HCT116 (cell line): ENCODE measurements around the gene N4BP3. TPM values are rescaled to one million over a fixed set of nuclear protein-coding genes. Genes with fewer than 3 reads are reported as not detected.

ENCODE experiments used
- ATAC-seq: fragments of 200-7000 bp; cut with Tn5 transposase; 2 replicates; pipeline ENCODE4 v1.9.1; 2020; ENCODE audit warnings: mild to moderate bottlenecking, moderate library complexity
- BruUV-seq: library from RNA; stranded (reverse); fragments of 400-500 nt; replicated peaks from 2 replicates; lab custom pipeline; 2021; lab: Mats Ljungman, UMichigan
- CTCF ChIA-PET: fragments of 300-600 bp; sonication (Branson Sonifier 250); formaldehyde crosslinking; loops from one replicate; lab custom pipeline; 2021; ENCODE audit warnings: antibody characterized with exemption; lab: Charles Lee
- POLR2A ChIA-PET: fragments of 300-600, 350-600 bp; sonication (Branson Sonifier 250); formaldehyde crosslinking; loops from one replicate; lab custom pipeline; 2021; ENCODE audit warnings: antibody characterized with exemption; lab: Charles Lee
- RAD21 ChIA-PET, 2 experiments: fragments of 300-600 bp; sonication (Branson Sonifier 250); formaldehyde crosslinking; loops; one replicate each; lab custom pipeline; 2023; ENCODE audit warnings: low total read pairs in 2 of 2; ENCODE audit not compliant: uncharacterized antibody in 2 of 2, unreplicated experiment in 2 of 2, low non-redundant PET in 1 of 2; lab: Charles Lee
- DNase-seq: peaks from one replicate; pipeline ENCODE4 v3.0.0-alpha.2; 2010; ENCODE audit warnings: low read depth, low spot score
- H2AFZ ChIP-seq: fragments of 200-600 bp; shearing (Covaris generic), sonication (generic); 2 replicates; pipeline ENCODE4 v1.6.1; 2017; ENCODE audit warnings: low read depth, mixed run types, mixed read lengths, antibody characterized with exemption, low read length; ENCODE audit not compliant: poor library complexity, severe bottlenecking
- H3K27ac ChIP-seq: 2 replicates; pipeline ENCODE4 v1.5.1; 2012; ENCODE audit warnings: low read depth, low read length
- H3K27me3 ChIP-seq: fragments of 200-600 bp; sonication (generic); 2 replicates; pipeline ENCODE4 v1.6.1; 2016; ENCODE audit warnings: mixed run types, low read length, mixed read lengths; ENCODE audit not compliant: insufficient read depth
- H3K36me3 ChIP-seq, 2 experiments: fragments of 200-500 bp in 1 of 2; fragments of 200-600 bp in 1 of 2; sonication (Bioruptor generic) in 1 of 2; sonication (generic) in 1 of 2; 2 replicates each; pipeline versions ENCODE4 v1.5.1 to v1.6.1; 2014 to 2016; ENCODE audit warnings: low read length in 2 of 2, inconsistent platforms in 1 of 2, mixed read lengths in 1 of 2, mixed run types in 1 of 2; ENCODE audit not compliant: insufficient read depth in 2 of 2, control insufficient read depth in 1 of 2
- H3K4me1 ChIP-seq, 2 experiments: fragments of 200-600 bp in 1 of 2; sonication (generic) in 1 of 2; 2 replicates each; pipeline versions ENCODE4 v1.5.1 to v1.6.1; 2012 to 2017; ENCODE audit warnings: low read length in 2 of 2, inconsistent platforms in 1 of 2, mild to moderate bottlenecking in 1 of 2, mixed read lengths in 1 of 2, mixed run types in 1 of 2, moderate library complexity in 1 of 2; ENCODE audit not compliant: insufficient read depth in 2 of 2, control insufficient read depth in 1 of 2
- H3K4me2 ChIP-seq: fragments of 200-600 bp; sonication (generic); 2 replicates; pipeline ENCODE4 v1.6.1; 2017; ENCODE audit warnings: mixed run types, low read length, mixed read lengths
- H3K4me3 ChIP-seq, 2 experiments: fragments of 200-600 bp in 1 of 2; sonication (generic) in 1 of 2; replicated peaks in 1 of 2; 2 replicates each; pipeline ENCODE4 v1.5.1; 2011 to 2016; ENCODE audit warnings: low read length in 2 of 2, control low read depth in 1 of 2, low read depth in 1 of 2, mild to moderate bottlenecking in 1 of 2, mixed read lengths in 1 of 2, mixed run types in 1 of 2
- H3K79me2 ChIP-seq: fragments of 200-600 bp; sonication (generic); 2 replicates; pipeline ENCODE4 v1.6.1; 2017; ENCODE audit warnings: mild to moderate bottlenecking, mixed run types, low read length, moderate library complexity, mixed read lengths; ENCODE audit not compliant: insufficient read depth
- H3K9ac ChIP-seq: fragments of 200-600 bp; sonication (generic); 2 replicates; pipeline ENCODE4 v1.6.1; 2016; ENCODE audit warnings: low read length, mixed read lengths
- H3K9me2 ChIP-seq: fragments of 200-600 bp; sonication (generic), shearing (Covaris generic); 2 replicates; pipeline ENCODE4 v1.6.1; 2017; ENCODE audit warnings: mixed run types, mild to moderate bottlenecking, moderate library complexity; ENCODE audit not compliant: insufficient read depth
- H3K9me3 ChIP-seq, 2 experiments: fragments of 200-500 bp in 1 of 2; fragments of 200-600 bp in 1 of 2; sonication (Bioruptor generic) in 1 of 2; sonication (generic) in 1 of 2; 2 replicates each; pipeline ENCODE4 v1.6.1; 2014 to 2017; ENCODE audit warnings: low read length in 2 of 2, mixed read lengths in 2 of 2, inconsistent platforms in 1 of 2, low read depth in 1 of 2, mild to moderate bottlenecking in 1 of 2, mixed run types in 1 of 2, moderate library complexity in 1 of 2; ENCODE audit not compliant: control insufficient read depth in 1 of 2, insufficient read depth in 1 of 2
- H4K20me1 ChIP-seq: fragments of 200-600 bp; sonication (generic), shearing (Covaris generic); 2 replicates; pipeline ENCODE4 v1.6.1; 2017; ENCODE audit warnings: mixed run types, mild to moderate bottlenecking, moderate library complexity; ENCODE audit not compliant: insufficient read depth
- ATF3 ChIP-seq: IDR thresholded peaks from 2 replicates; pipeline ENCODE4 v1.6.1; 2012
- CBX3 ChIP-seq: IDR thresholded peaks from 2 replicates; pipeline ENCODE4 v1.6.1; 2012; ENCODE audit warnings: low read depth
- CEBPB ChIP-seq: IDR thresholded peaks from 2 replicates; pipeline ENCODE4 v1.6.1; 2012; ENCODE audit warnings: low read depth
- ELF1 ChIP-seq: IDR thresholded peaks from 2 replicates; pipeline ENCODE4 v1.6.1; 2012; ENCODE audit warnings: low read depth, borderline replicate concordance
- EZH2 ChIP-seq: fragments of 200-600 bp; sonication (generic); IDR thresholded peaks from 2 replicates; pipeline ENCODE4 v1.6.1; 2017; ENCODE audit warnings: antibody characterized with exemption, mixed run types
- FOSL1 ChIP-seq: IDR thresholded peaks from 2 replicates; pipeline ENCODE4 v1.6.1; 2012; ENCODE audit warnings: low read depth
- JUND ChIP-seq: IDR thresholded peaks from 2 replicates; pipeline ENCODE4 v1.6.1; 2012
- POLR2A ChIP-seq: IDR thresholded peaks from 2 replicates; pipeline ENCODE4 v1.7.0; 2011; ENCODE audit warnings: borderline replicate concordance; ENCODE audit not compliant: insufficient read depth, insufficient read length; ENCODE audit errors: extremely low read depth
- POLR2AphosphoS5 ChIP-seq: IDR thresholded peaks from 2 replicates; pipeline ENCODE4 v1.6.1; 2011; ENCODE audit warnings: mild to moderate bottlenecking, low read depth, low read length, moderate library complexity
- RAD21 ChIP-seq: IDR thresholded peaks from 2 replicates; pipeline ENCODE4 v1.6.1; 2012; ENCODE audit warnings: low read depth, mild to moderate bottlenecking
- SIN3A ChIP-seq: IDR thresholded peaks from 2 replicates; pipeline ENCODE4 v1.6.1; 2012; ENCODE audit warnings: low read depth
- SP1 ChIP-seq: IDR thresholded peaks from 2 replicates; pipeline ENCODE4 v1.6.1; 2012; ENCODE audit warnings: low read depth
- SRF ChIP-seq: IDR thresholded peaks from 2 replicates; pipeline ENCODE4 v1.6.1; 2012; ENCODE audit warnings: low read depth
- TCF7L2 ChIP-seq: IDR thresholded peaks from 2 replicates; pipeline ENCODE4 v1.7.0; 2011; ENCODE audit warnings: borderline replicate concordance, inconsistent platforms; ENCODE audit not compliant: insufficient read depth, insufficient read length; ENCODE audit errors: extremely low read depth
- YY1 ChIP-seq: IDR thresholded peaks from 2 replicates; pipeline ENCODE4 v1.6.1; 2011; ENCODE audit warnings: low read length, low read depth, moderate library complexity, mild to moderate bottlenecking; ENCODE audit not compliant: insufficient replicate concordance; ENCODE audit errors: extremely low read depth
- ZNF274 ChIP-seq: fragments of 200-500 bp; sonication (Bioruptor generic); IDR thresholded peaks from 2 replicates; pipeline ENCODE4 v1.6.1; 2014; ENCODE audit warnings: mild to moderate bottlenecking, low read depth, low read length, inconsistent platforms
- intact Hi-C: fragments of 100-400 bp; cut with micrococcal nuclease; formaldehyde crosslinking; loops from 2 replicates; pipeline ENCODE4 v1.10.0; 2022
- total RNA-seq: library from RNA; stranded (reverse); gene quantifications from one replicate; pipeline ENCODE4 v1.2.1, GENCODE V29; 2021; ENCODE audit not compliant: unreplicated experiment
- TF ChIP-seq, protein P1 (sequence below): IDR thresholded peaks from 2 replicates; pipeline ENCODE4 v1.6.1; 2011; ENCODE audit warnings: mild to moderate bottlenecking, low read length, moderate library complexity; ENCODE audit not compliant: insufficient replicate concordance; ENCODE audit errors: extremely low read depth
- TF ChIP-seq, protein P2 (sequence below): IDR thresholded peaks from 2 replicates; pipeline ENCODE4 v1.6.1; 2012; ENCODE audit warnings: low read depth
- TF ChIP-seq, protein P3 (sequence below): IDR thresholded peaks from 2 replicates; pipeline ENCODE4 v1.6.1; 2012
- TF ChIP-seq, protein P4 (sequence below), 3 experiments: fragments of 200-600 bp in 1 of 3; sonication (generic) in 1 of 3; IDR thresholded peaks in 2 of 3; conservative IDR thresholded peaks in 1 of 3; 2 replicates each; pipeline ENCODE4 v1.5.1; 2012 to 2017; ENCODE audit warnings: low read depth in 2 of 3, low read length in 2 of 3, antibody characterized with exemption in 1 of 3, borderline replicate concordance in 1 of 3, control low read depth in 1 of 3, mild to moderate bottlenecking in 1 of 3, mixed read lengths in 1 of 3, mixed run types in 1 of 3, moderate library complexity in 1 of 3; ENCODE audit not compliant: insufficient read depth in 1 of 3

N4BP3 gene
- total RNA-seq, 1 experiment from 2014 or later, result 5.2 TPM

DNA sequence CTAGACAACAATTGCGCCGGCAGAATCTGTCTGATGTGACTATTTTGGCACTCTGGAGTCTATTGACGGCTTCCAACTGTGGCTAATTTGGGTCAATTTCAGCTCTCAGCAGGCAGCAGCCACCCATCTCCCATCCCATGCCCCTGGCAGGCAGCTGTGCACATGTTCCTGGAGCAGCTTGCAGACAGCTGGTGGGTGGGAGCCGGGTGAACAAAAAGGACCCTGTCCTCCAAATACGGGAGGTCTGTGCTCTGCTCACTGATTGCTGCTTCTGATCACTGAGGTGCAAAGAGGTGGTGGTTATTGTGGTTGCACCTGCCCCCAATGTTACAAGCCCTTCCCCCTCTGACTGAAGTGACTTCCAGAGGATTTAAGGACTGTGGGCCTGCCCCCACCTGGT, 45.0 kb upstream of the N4BP3 start:
- H3K36me3 ChIP-seq, result no peaks in the 10 kb centered on the region
- ATAC-seq, result no peak
- BruUV-seq, result no TSS peak
- H3K4me2 ChIP-seq, result no peak overlapping the region
- H3K27ac ChIP-seq, result no peak overlapping the region
- no peak for DNase-seq
- no peaks in the 10 kb centered on the region for H3K27me3 ChIP-seq
- H3K4me1 ChIP-seq, result no peaks in the 10 kb centered on the region
- no peak overlapping the region for H3K4me3 ChIP-seq
- no peak overlapping the region for H2AFZ ChIP-seq
- no peaks in the 10 kb centered on the region for H3K9me2 ChIP-seq
- H3K9ac ChIP-seq, result no peak overlapping the region
- intact Hi-C loops, result loop anchor here (10.0 kb wide), 1 partner anchor 453 kb away; no protein-coding TSS in a partner anchor
- ChIA-PET POLR2A (no interaction called here), RAD21 (no interaction called here), CTCF (no interaction called here)
- TF ChIP-seq YY1, result no peak
- TF ChIP-seq, protein P1, sequence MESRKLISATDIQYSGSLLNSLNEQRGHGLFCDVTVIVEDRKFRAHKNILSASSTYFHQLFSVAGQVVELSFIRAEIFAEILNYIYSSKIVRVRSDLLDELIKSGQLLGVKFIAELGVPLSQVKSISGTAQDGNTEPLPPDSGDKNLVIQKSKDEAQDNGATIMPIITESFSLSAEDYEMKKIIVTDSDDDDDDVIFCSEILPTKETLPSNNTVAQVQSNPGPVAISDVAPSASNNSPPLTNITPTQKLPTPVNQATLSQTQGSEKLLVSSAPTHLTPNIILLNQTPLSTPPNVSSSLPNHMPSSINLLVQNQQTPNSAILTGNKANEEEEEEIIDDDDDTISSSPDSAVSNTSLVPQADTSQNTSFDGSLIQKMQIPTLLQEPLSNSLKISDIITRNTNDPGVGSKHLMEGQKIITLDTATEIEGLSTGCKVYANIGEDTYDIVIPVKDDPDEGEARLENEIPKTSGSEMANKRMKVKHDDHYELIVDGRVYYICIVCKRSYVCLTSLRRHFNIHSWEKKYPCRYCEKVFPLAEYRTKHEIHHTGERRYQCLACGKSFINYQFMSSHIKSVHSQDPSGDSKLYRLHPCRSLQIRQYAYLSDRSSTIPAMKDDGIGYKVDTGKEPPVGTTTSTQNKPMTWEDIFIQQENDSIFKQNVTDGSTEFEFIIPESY, result no peak
- TF ChIP-seq, protein P2, sequence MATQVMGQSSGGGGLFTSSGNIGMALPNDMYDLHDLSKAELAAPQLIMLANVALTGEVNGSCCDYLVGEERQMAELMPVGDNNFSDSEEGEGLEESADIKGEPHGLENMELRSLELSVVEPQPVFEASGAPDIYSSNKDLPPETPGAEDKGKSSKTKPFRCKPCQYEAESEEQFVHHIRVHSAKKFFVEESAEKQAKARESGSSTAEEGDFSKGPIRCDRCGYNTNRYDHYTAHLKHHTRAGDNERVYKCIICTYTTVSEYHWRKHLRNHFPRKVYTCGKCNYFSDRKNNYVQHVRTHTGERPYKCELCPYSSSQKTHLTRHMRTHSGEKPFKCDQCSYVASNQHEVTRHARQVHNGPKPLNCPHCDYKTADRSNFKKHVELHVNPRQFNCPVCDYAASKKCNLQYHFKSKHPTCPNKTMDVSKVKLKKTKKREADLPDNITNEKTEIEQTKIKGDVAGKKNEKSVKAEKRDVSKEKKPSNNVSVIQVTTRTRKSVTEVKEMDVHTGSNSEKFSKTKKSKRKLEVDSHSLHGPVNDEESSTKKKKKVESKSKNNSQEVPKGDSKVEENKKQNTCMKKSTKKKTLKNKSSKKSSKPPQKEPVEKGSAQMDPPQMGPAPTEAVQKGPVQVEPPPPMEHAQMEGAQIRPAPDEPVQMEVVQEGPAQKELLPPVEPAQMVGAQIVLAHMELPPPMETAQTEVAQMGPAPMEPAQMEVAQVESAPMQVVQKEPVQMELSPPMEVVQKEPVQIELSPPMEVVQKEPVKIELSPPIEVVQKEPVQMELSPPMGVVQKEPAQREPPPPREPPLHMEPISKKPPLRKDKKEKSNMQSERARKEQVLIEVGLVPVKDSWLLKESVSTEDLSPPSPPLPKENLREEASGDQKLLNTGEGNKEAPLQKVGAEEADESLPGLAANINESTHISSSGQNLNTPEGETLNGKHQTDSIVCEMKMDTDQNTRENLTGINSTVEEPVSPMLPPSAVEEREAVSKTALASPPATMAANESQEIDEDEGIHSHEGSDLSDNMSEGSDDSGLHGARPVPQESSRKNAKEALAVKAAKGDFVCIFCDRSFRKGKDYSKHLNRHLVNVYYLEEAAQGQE, result no peak
- TF ChIP-seq ATF3, result no peak
- TF ChIP-seq POLR2AphosphoS5, result no peak
- no peak for TF ChIP-seq ELF1
- TF ChIP-seq CEBPB, result no peak
- TF ChIP-seq JUND, result no peak
- TF ChIP-seq SRF, result no peak
- TF ChIP-seq EZH2, result no peak
- no peak for TF ChIP-seq POLR2A
- TF ChIP-seq RAD21, result no peak
- no peak for TF ChIP-seq FOSL1
- no peak for TF ChIP-seq CBX3
- TF ChIP-seq, protein P3, sequence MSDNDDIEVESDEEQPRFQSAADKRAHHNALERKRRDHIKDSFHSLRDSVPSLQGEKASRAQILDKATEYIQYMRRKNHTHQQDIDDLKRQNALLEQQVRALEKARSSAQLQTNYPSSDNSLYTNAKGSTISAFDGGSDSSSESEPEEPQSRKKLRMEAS, result no peak
- no peak for TF ChIP-seq TCF7L2
- TF ChIP-seq SP1, result no peak
- TF ChIP-seq SIN3A, result no peak
- TF ChIP-seq, protein P4, sequence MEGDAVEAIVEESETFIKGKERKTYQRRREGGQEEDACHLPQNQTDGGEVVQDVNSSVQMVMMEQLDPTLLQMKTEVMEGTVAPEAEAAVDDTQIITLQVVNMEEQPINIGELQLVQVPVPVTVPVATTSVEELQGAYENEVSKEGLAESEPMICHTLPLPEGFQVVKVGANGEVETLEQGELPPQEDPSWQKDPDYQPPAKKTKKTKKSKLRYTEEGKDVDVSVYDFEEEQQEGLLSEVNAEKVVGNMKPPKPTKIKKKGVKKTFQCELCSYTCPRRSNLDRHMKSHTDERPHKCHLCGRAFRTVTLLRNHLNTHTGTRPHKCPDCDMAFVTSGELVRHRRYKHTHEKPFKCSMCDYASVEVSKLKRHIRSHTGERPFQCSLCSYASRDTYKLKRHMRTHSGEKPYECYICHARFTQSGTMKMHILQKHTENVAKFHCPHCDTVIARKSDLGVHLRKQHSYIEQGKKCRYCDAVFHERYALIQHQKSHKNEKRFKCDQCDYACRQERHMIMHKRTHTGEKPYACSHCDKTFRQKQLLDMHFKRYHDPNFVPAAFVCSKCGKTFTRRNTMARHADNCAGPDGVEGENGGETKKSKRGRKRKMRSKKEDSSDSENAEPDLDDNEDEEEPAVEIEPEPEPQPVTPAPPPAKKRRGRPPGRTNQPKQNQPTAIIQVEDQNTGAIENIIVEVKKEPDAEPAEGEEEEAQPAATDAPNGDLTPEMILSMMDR (IDR thresholded peaks at IDR 0.05 in 2 of 3, conservative IDR thresholded peaks at IDR 0.05 in 1 of 3; ENCODE audit: borderline replicate concordance in 1 of 3, insufficient read depth in 1 of 3, low read depth in 2 of 3, low read length in 2 of 3), result no peak
- TF ChIP-seq ZNF274, result no peak
- H4K20me1 ChIP-seq, result no peaks in the 10 kb centered on the region
- H3K9me3 ChIP-seq, result no peaks in the 10 kb centered on the region
- H3K79me2 ChIP-seq, result no peaks in the 10 kb centered on the region
